GM23338 (cell line): Measurements from ENCODE around the gene RASGRF2. TPM values are rescaled to one million over a fixed set of nuclear protein-coding genes. Genes with fewer than 3 reads are reported as not detected.

Experiments used
- ATAC-seq: fragments of 200-7000 bp; cut with Tn5 transposase; 3 replicates; pipeline ENCODE4 v1.9.1; 2020
- DNase-seq: peaks from one replicate; pipeline ENCODE4 v3.0.0-alpha.2; 2015; ENCODE audit warnings: low spot score
- H2AFZ ChIP-seq: fragments of 200-600 bp; sonication (generic); 2 replicates; pipeline ENCODE4 v1.8.0; 2016; ENCODE audit warnings: antibody characterized with exemption, mild to moderate bottlenecking, moderate library complexity
- H3F3A ChIP-seq: fragments of 200-600 bp; sonication (generic); replicated peaks from 2 replicates; pipeline ENCODE4 v1.8.0; 2017; ENCODE audit warnings: antibody characterized with exemption, mixed run types, low read depth
- H3K27ac ChIP-seq: fragments of 200-600 bp; sonication (generic); 2 replicates; pipeline ENCODE4 v1.6.1; 2016; ENCODE audit warnings: low read depth
- H3K27me3 ChIP-seq: fragments of 200-600 bp; sonication (generic); 2 replicates; pipeline ENCODE4 v1.8.0; 2016; ENCODE audit warnings: mild to moderate bottlenecking, mixed run types, moderate library complexity; ENCODE audit not compliant: insufficient read depth
- H3K36me3 ChIP-seq: fragments of 200-600 bp; sonication (generic); 2 replicates; pipeline ENCODE4 v1.8.0; 2016; ENCODE audit warnings: mild to moderate bottlenecking; ENCODE audit not compliant: insufficient read depth
- H3K4me1 ChIP-seq: fragments of 200-600 bp; sonication (generic); 2 replicates; pipeline ENCODE4 v1.8.0; 2016; ENCODE audit warnings: mild to moderate bottlenecking, moderate library complexity; ENCODE audit not compliant: insufficient read depth
- H3K4me2 ChIP-seq: fragments of 200-600 bp; sonication (generic); 2 replicates; pipeline ENCODE4 v1.7.1; 2017; ENCODE audit warnings: mixed run types
- H3K4me3 ChIP-seq: fragments of 200-600 bp; sonication (generic); 2 replicates; pipeline ENCODE4 v1.6.1; 2016; ENCODE audit warnings: mixed run types
- H3K79me2 ChIP-seq: fragments of 200-600 bp; sonication (generic); replicated peaks from 2 replicates; pipeline ENCODE4 v1.8.0; 2017; ENCODE audit warnings: mild to moderate bottlenecking; ENCODE audit not compliant: insufficient read depth
- H3K9me2 ChIP-seq: fragments of 200-600 bp; sonication (generic); 2 replicates; pipeline ENCODE4 v1.8.0; 2017; ENCODE audit not compliant: insufficient read depth
- H4K20me1 ChIP-seq: fragments of 200-600 bp; sonication (generic); replicated peaks from 2 replicates; pipeline ENCODE4 v1.8.0; 2017; ENCODE audit warnings: mild to moderate bottlenecking; ENCODE audit not compliant: insufficient read depth
- H3K27ac Mint-ChIP-seq: 2 replicates; pipeline ENCODE4 v1.8.0; 2020; ENCODE audit warnings: inconsistent platforms, mild to moderate bottlenecking, moderate library complexity, mixed read lengths
- H3K27me3 Mint-ChIP-seq: 3 replicates; pipeline ENCODE4 v1.8.0; 2022; ENCODE audit warnings: low read depth, mild to moderate bottlenecking, moderate library complexity, mixed read lengths, inconsistent platforms; ENCODE audit not compliant: insufficient read depth, poor library complexity
- H3K36me3 Mint-ChIP-seq: 3 replicates; pipeline ENCODE4 v1.8.0; 2021; ENCODE audit warnings: low read depth, mild to moderate bottlenecking, inconsistent platforms, moderate library complexity, mixed read lengths
- H3K4me1 Mint-ChIP-seq: 3 replicates; pipeline ENCODE4 v1.8.0; 2020; ENCODE audit warnings: mild to moderate bottlenecking, inconsistent platforms, mixed read lengths
- H3K4me3 Mint-ChIP-seq: 3 replicates; pipeline ENCODE4 v1.8.0; 2021; ENCODE audit warnings: moderate library complexity, mild to moderate bottlenecking, inconsistent platforms, mixed read lengths
- H3K9me3 Mint-ChIP-seq: 3 replicates; pipeline ENCODE4 v1.8.0; 2020; ENCODE audit warnings: moderate library complexity, mild to moderate bottlenecking, inconsistent platforms, mixed read lengths
- CREB1 ChIP-seq: fragments of 250-450 bp; sonication (Bioruptor Pico); IDR thresholded peaks from 2 replicates; pipeline ENCODE4 v1.5.0; 2020; ENCODE audit warnings: low read depth, mild to moderate bottlenecking, moderate library complexity
- CTCF ChIP-seq, 2 experiments: fragments of 200-600 bp in 1 of 2; sonication (generic) in 1 of 2; conservative IDR thresholded peaks; 2 replicates each; pipeline versions ENCODE4 v1.5.1 to v1.6.1; 2016 to 2017; ENCODE audit warnings: antibody characterized with exemption in 2 of 2, low read depth in 2 of 2, mild to moderate bottlenecking in 2 of 2, moderate library complexity in 1 of 2
- ETS1 ChIP-seq: IDR thresholded peaks from 2 replicates; pipeline ENCODE4 v1.6.1; 2016; ENCODE audit warnings: antibody characterized with exemption
- EZH2phosphoT487 ChIP-seq: fragments of 200-600 bp; sonication (generic); IDR thresholded peaks from one replicate; pipeline ENCODE4 v1.8.1; 2018; ENCODE audit warnings: antibody characterized with exemption; ENCODE audit not compliant: unreplicated experiment
- JUNB ChIP-seq: IDR thresholded peaks from one replicate; pipeline ENCODE4 v1.6.1; 2016; ENCODE audit warnings: antibody characterized with exemption; ENCODE audit not compliant: unreplicated experiment
- NANOG ChIP-seq: IDR thresholded peaks from 2 replicates; pipeline ENCODE4 v1.6.1; 2016; ENCODE audit warnings: antibody characterized with exemption, borderline replicate concordance
- POLR2AphosphoS5 ChIP-seq: IDR thresholded peaks from 2 replicates; pipeline ENCODE4 v1.6.1; 2016; ENCODE audit warnings: antibody characterized with exemption, low read depth
- STAT1 ChIP-seq: IDR thresholded peaks from one replicate; pipeline ENCODE4 v1.6.1; 2016; ENCODE audit warnings: antibody characterized with exemption; ENCODE audit not compliant: unreplicated experiment
- ZNF114 ChIP-seq: fragments of 250-450 bp; sonication (Bioruptor Pico); IDR thresholded peaks from 2 replicates; pipeline ENCODE4 v1.5.0; 2020; ENCODE audit warnings: mild to moderate bottlenecking, moderate library complexity
- ZNF462 ChIP-seq: fragments of 250-450 bp; sonication (Bioruptor Pico); IDR thresholded peaks from 2 replicates; pipeline ENCODE4 v1.5.0; 2020; ENCODE audit warnings: mild to moderate bottlenecking, moderate library complexity
- polyA plus RNA-seq: library from polyadenylated mRNA; unstranded; fragments of >200 nt; fragmentation: Nextera tagmentation; extraction: Ambion mirVana; gene quantifications from 2 replicates; pipeline ENCODE4 v1.2.1, GENCODE V29; 2016
- total RNA-seq: library from RNA; depleted of rRNA; stranded (reverse); fragments of >200 nt; shearing (Covaris generic); gene quantifications from 2 replicates; pipeline ENCODE4 v1.2.3, GENCODE V29; 2014

The RASGRF2 gene
- total and polyA plus RNA-seq, 2 experiments from 2014 or later, result 5.0 to 19.2 TPM

GRCh38 chr5:81066102-81066501, 105.9 kb downstream of the RASGRF2 start:
- Mint-ChIP-seq H3K27me3 (no peaks in the 10 kb centered on the region), H3K27ac (no peak overlapping the region), H3K4me1 (peaks cover 13% of the 10 kb centered on the region; the same call in 2 of the 3 replicates), H3K4me3 (no peak overlapping the region), H3K9me3 (peaks cover 3% of the 10 kb centered on the region; the same call in 2 of the 3 replicates), H3K36me3 (no peaks in the 10 kb centered on the region; the same call in 2 of the 3 replicates)
- Histone ChIP-seq H3K27me3 (no peaks in the 10 kb centered on the region), H4K20me1 (no peaks in the 10 kb centered on the region), H3F3A (no peaks in the 10 kb centered on the region), H3K27ac (no peak overlapping the region), H2AFZ (no peak overlapping the region), H3K9me2 (no peaks in the 10 kb centered on the region), H3K4me3 (no peak overlapping the region), H3K4me2 (no peak overlapping the region), H3K36me3 (no peaks in the 10 kb centered on the region), H3K4me1 (no peaks in the 10 kb centered on the region; the same call in 1 of the 2 replicates), H3K79me2 (no peaks in the 10 kb centered on the region)
- TF ChIP-seq JUNB (no peak), NANOG (no peak), POLR2AphosphoS5 (no peak)
- ATAC-seq, result no peak
- no peak for DNase-seq

- Histone ChIP-seq H4K20me1 (no peaks in the 10 kb centered on the region), H3K4me3 (no peak overlapping the region), H3K27me3 (no peaks in the 10 kb centered on the region), H3K4me1 (no peaks in the 10 kb centered on the region; the same call in 1 of the 2 replicates), H3K9me2 (no peaks in the 10 kb centered on the region), H2AFZ (no peak overlapping the region), H3F3A (no peaks in the 10 kb centered on the region), H3K4me2 (no peak overlapping the region), H3K36me3 (no peaks in the 10 kb centered on the region), H3K27ac (no peak overlapping the region), H3K79me2 (no peaks in the 10 kb centered on the region)
- Mint-ChIP-seq H3K27me3 (no peaks in the 10 kb centered on the region), H3K4me1 (peaks cover 13% of the 10 kb centered on the region; the same call in 2 of the 3 replicates), H3K4me3 (no peak overlapping the region), H3K9me3 (peaks cover 3% of the 10 kb centered on the region; the same call in 2 of the 3 replicates), H3K36me3 (no peaks in the 10 kb centered on the region; the same call in 2 of the 3 replicates), H3K27ac (no peak overlapping the region)
- DNase-seq (no peak), ATAC-seq (no peak)
- TF ChIP-seq ZNF462 (CRISPR knock-in tag) (no peak), ETS1 (no peak), STAT1 (no peak), CTCF (conservative IDR thresholded peaks at IDR 0.05; ENCODE audit: low read depth in 2 of 2) (no peak), EZH2phosphoT487 (no peak), ZNF114 (CRISPR knock-in tag) (no peak), CREB1 (no peak)
Observed at GRCh38 chr5:81067406-81067805, 107.2 kb downstream of the RASGRF2 start.
